SK-N-SH treated with all-trans-retinoic acid at 6 μM for 48 hours (cell line): ENCODE data around the gene BICC1.

Experiments used
- ARNTL ChIP-seq: fragments of 450-650 bp; formaldehyde crosslinking; IDR thresholded peaks from 2 replicates; pipeline ENCODE4 v1.5.0; 2020; ENCODE audit warnings: low read depth, mild to moderate bottlenecking, moderate library complexity, borderline replicate concordance
- BACH2 ChIP-seq: fragments of 250-450 bp; sonication (Bioruptor Pico); IDR thresholded peaks from 2 replicates; pipeline ENCODE4 v1.9.0; 2021; ENCODE audit warnings: mild to moderate bottlenecking, borderline replicate concordance
- ESRRG ChIP-seq: fragments of 250-450 bp; sonication (Bioruptor Pico); IDR thresholded peaks from 2 replicates; pipeline ENCODE4 v1.6.1; 2021; ENCODE audit warnings: mild to moderate bottlenecking
- GLIS3 ChIP-seq: fragments of 250-450 bp; sonication (Bioruptor Pico); IDR thresholded peaks from 2 replicates; pipeline ENCODE4 v1.5.0; 2020; ENCODE audit warnings: mild to moderate bottlenecking, moderate library complexity
- RARB ChIP-seq: fragments of 250-450 bp; sonication (Bioruptor Pico); IDR thresholded peaks from 2 replicates; pipeline ENCODE4 v1.8.0; 2021; ENCODE audit warnings: mild to moderate bottlenecking, moderate library complexity
- ZFP30 ChIP-seq: fragments of 450-650 bp; formaldehyde crosslinking; IDR thresholded peaks from 2 replicates; pipeline ENCODE4 v1.5.0; 2022; ENCODE audit warnings: mild to moderate bottlenecking, moderate library complexity
- TF ChIP-seq, protein P1 (sequence below): fragments of 250-450 bp; sonication (Bioruptor Pico); IDR thresholded peaks from 2 replicates; pipeline ENCODE4 v1.8.0; 2020; ENCODE audit warnings: mild to moderate bottlenecking, moderate library complexity, borderline replicate concordance

DNA sequence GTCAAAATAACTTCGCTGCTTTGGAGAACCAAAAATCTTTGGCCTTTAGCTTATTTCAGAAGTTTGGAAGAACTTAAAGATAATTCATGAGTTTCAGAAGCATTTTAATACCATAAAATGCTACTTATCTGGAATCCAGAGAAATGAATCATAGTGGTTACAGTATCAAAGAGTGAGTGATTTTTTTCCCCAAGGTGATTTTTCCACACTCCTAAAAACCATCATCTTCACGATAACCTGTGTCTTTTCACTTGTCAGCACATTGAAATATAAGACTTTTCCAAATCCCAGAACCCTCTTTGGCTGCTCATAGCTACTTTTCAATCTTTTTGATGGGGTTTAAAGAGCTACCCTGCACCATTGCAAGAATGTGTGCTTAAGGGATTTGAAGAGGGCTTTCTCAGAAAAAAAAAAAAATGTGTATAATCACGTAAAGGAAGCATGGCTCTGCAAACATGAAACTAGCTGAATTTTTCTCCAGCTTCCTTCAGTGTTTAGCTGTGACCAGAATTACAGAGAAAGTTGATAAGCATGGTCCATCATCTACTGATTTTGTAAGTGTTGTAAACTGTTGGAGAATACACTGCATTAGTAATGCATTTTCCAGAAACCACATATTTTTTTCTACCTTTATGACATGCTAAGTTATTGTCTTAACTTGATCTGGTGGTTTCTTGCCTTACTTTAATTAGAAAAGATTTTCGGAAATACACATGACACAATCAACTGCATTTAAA, 134.9 kb downstream of the BICC1 start:
- TF ChIP-seq GLIS3 (no peak), BACH2 (CRISPR knock-in tag) (no peak), ZFP30 (CRISPR knock-in tag) (no peak), ESRRG (CRISPR knock-in tag) (no peak), RARB (CRISPR knock-in tag) (no peak), ARNTL (CRISPR knock-in tag) (no peak)
- TF ChIP-seq, protein P1, sequence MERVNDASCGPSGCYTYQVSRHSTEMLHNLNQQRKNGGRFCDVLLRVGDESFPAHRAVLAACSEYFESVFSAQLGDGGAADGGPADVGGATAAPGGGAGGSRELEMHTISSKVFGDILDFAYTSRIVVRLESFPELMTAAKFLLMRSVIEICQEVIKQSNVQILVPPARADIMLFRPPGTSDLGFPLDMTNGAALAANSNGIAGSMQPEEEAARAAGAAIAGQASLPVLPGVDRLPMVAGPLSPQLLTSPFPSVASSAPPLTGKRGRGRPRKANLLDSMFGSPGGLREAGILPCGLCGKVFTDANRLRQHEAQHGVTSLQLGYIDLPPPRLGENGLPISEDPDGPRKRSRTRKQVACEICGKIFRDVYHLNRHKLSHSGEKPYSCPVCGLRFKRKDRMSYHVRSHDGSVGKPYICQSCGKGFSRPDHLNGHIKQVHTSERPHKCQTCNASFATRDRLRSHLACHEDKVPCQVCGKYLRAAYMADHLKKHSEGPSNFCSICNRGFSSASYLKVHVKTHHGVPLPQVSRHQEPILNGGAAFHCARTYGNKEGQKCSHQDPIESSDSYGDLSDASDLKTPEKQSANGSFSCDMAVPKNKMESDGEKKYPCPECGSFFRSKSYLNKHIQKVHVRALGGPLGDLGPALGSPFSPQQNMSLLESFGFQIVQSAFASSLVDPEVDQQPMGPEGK (CRISPR knock-in tag) = no peak
